Hypothalamus (tissue), 51 donors: Measurements from ENCODE around the gene ATF5.
"Not testable (repeated sequence)": the region's sequence is repeated elsewhere in the genome, so short reads cannot be mapped to it uniquely, and the experiment has no call there.

ENCODE experiments used
- DNase-seq, 51 donors: peaks; one replicate each; lab custom pipeline; 2025; lab: John Stamatoyannopoulos, UW

The ATF5 gene

GRCh38 chr19:49939721-49940481, 10.9 kb downstream of the ATF5 start:
- DNase-seq: no peak

GRCh38 chr19:49940482-49940791, 11.4 kb downstream of the ATF5 start:
- DNase-seq: no peak

GRCh38 chr19:49944567-49944966, 15.6 kb downstream of the ATF5 start:
- DNase-seq: not testable (repeated sequence)

- DNase-seq: no peak
Observed at GRCh38 chr19:49946415-49946814, 17.4 kb downstream of the ATF5 start.

- DNase-seq: no peak
Observed at GRCh38 chr19:49949742-49950589, 21.0 kb downstream of the ATF5 start.

- DNase-seq: no peak
Observed at GRCh38 chr19:49950590-49950948, 21.6 kb downstream of the ATF5 start.

- no peak for DNase-seq
Observed at GRCh38 chr19:49950956-49951526, 22.0 kb downstream of the ATF5 start.

- no peak for DNase-seq
Observed at GRCh38 chr19:49951806-49952478, 22.9 kb downstream of the ATF5 start.

- no peak for DNase-seq
Observed at GRCh38 chr19:49952479-49952836, 23.5 kb downstream of the ATF5 start.

- no peak for DNase-seq
Observed at GRCh38 chr19:49952906-49953305, 23.9 kb downstream of the ATF5 start.

- no peak for DNase-seq
Observed at GRCh38 chr19:49953416-49953815, 24.4 kb downstream of the ATF5 start.

- DNase-seq: no peak
Observed at GRCh38 chr19:49954092-49954829, 25.3 kb downstream of the ATF5 start.

GRCh38 chr19:49954933-49955332, 25.9 kb downstream of the ATF5 start:
- DNase-seq: no peak

GRCh38 chr19:49956115-49956495, 27.1 kb downstream of the ATF5 start:
- no peak for DNase-seq

GRCh38 chr19:49957262-49957915, 28.4 kb downstream of the ATF5 start:
- DNase-seq: no peak

GRCh38 chr19:49958144-49958543, 29.1 kb downstream of the ATF5 start:
- DNase-seq: not testable (repeated sequence)

GRCh38 chr19:49958596-49958995, 29.6 kb downstream of the ATF5 start:
- not testable (repeated sequence) for DNase-seq

GRCh38 chr19:49959892-49960291, 30.9 kb downstream of the ATF5 start:
- not testable (repeated sequence) for DNase-seq

- DNase-seq: not testable (repeated sequence)
Observed at GRCh38 chr19:49960980-49961379, 32.0 kb downstream of the ATF5 start, which contains the start of gene SIGLEC11. TSS of gene SIGLEC11 (minus strand) at chr19:49961172. CDS start at chr19:49961081, 91 bp downstream.
